HepG2 (cell line): ENCODE results near the gene FAM174C. TPM values are rescaled to one million over a fixed set of nuclear protein-coding genes. Genes with fewer than 3 reads are reported as not detected.

ENCODE experiments used
- ATF7 ChIP-seq, 2 experiments: fragments of 450-650 bp in 1 of 2; sonication (generic) in 1 of 2; formaldehyde crosslinking in 1 of 2; IDR thresholded peaks; 2 replicates each; pipeline versions ENCODE4 v1.4.0 to v1.6.1; 2016 to 2020; ENCODE audit warnings: antibody characterized with exemption in 1 of 2, mild to moderate bottlenecking in 1 of 2, missing genetic modification reagents in 1 of 2
- KDM4B ChIP-seq: sonication (generic); formaldehyde crosslinking; IDR thresholded peaks from 2 replicates; pipeline ENCODE4 v1.4.0; 2020; ENCODE audit warnings: missing genetic modification reagents
- LCORL ChIP-seq, 2 experiments: fragments of 450-650 bp in 1 of 2; sonication (generic) in 1 of 2; formaldehyde crosslinking in 1 of 2; IDR thresholded peaks; 2 replicates each; pipeline versions ENCODE4 v1.5.0 to v1.6.1; 2017 to 2020; ENCODE audit warnings: antibody characterized with exemption in 1 of 2, missing genetic modification reagents in 1 of 2
- NPAS2 ChIP-seq: sonication (generic); formaldehyde crosslinking; IDR thresholded peaks from 2 replicates; pipeline ENCODE4 v1.8.0; 2022; ENCODE audit warnings: mild to moderate bottlenecking, missing genetic modification reagents, borderline replicate concordance
- PITX1 ChIP-seq: sonication (generic); formaldehyde crosslinking; IDR thresholded peaks from 2 replicates; pipeline ENCODE4 v1.5.1; 2020; ENCODE audit warnings: mild to moderate bottlenecking, missing genetic modification reagents
- PTBP1 ChIP-seq: fragments of 200-400 bp; formaldehyde crosslinking; IDR thresholded peaks from 2 replicates; pipeline ENCODE4 v1.6.1; 2018; ENCODE audit warnings: low read length, low read depth; ENCODE audit not compliant: poor library complexity, severe bottlenecking
- RFX5 ChIP-seq: IDR thresholded peaks from 2 replicates; pipeline ENCODE4 v1.6.1; 2011; ENCODE audit warnings: low read depth, low read length, improper control_type of control experiment
- SMYD3 ChIP-seq: sonication (generic); formaldehyde crosslinking; IDR thresholded peaks from 2 replicates; pipeline ENCODE4 v1.8.1; 2023; ENCODE audit warnings: mild to moderate bottlenecking, missing genetic modification reagents
- SP4 ChIP-seq: sonication (generic); formaldehyde crosslinking; IDR thresholded peaks from 2 replicates; pipeline ENCODE4 v1.8.1; 2023; ENCODE audit warnings: mild to moderate bottlenecking, missing genetic modification reagents
- SRY ChIP-seq: sonication (generic); formaldehyde crosslinking; IDR thresholded peaks from 2 replicates; pipeline ENCODE4 v1.8.0; 2022; ENCODE audit warnings: mild to moderate bottlenecking, missing genetic modification reagents
- THAP7 ChIP-seq: sonication (generic); formaldehyde crosslinking; IDR thresholded peaks from 2 replicates; pipeline ENCODE4 v1.8.1; 2023; ENCODE audit warnings: mild to moderate bottlenecking, missing genetic modification reagents
- ZHX1 ChIP-seq: sonication (generic); formaldehyde crosslinking; IDR thresholded peaks from 2 replicates; pipeline ENCODE4 v1.8.1; 2022; ENCODE audit warnings: low read depth, mild to moderate bottlenecking, missing genetic modification reagents
- ZNF136 ChIP-seq: sonication (generic); formaldehyde crosslinking; IDR thresholded peaks from 2 replicates; pipeline ENCODE4 v1.8.1; 2022; ENCODE audit warnings: low read depth, mild to moderate bottlenecking, moderate library complexity, missing genetic modification reagents
- ZNF292 ChIP-seq: sonication (generic); formaldehyde crosslinking; IDR thresholded peaks from 2 replicates; pipeline ENCODE4 v1.8.1; 2022; ENCODE audit warnings: mild to moderate bottlenecking, low read depth, missing genetic modification reagents, borderline replicate concordance
- ZNF296 ChIP-seq: sonication (generic); formaldehyde crosslinking; conservative IDR thresholded peaks from 2 replicates; pipeline ENCODE4 v1.5.0; 2020; ENCODE audit warnings: mild to moderate bottlenecking, missing genetic modification reagents
- ZNF441 ChIP-seq: sonication (generic); formaldehyde crosslinking; IDR thresholded peaks from 2 replicates; pipeline ENCODE4 v1.7.0; 2021; ENCODE audit warnings: missing genetic modification reagents, borderline replicate concordance
- ZNF550 ChIP-seq: sonication (generic); formaldehyde crosslinking; IDR thresholded peaks from 2 replicates; pipeline ENCODE4 v1.4.0; 2020; ENCODE audit warnings: mild to moderate bottlenecking, missing genetic modification reagents, borderline replicate concordance
- polyA plus RNA-seq, 8 experiments: library from polyadenylated mRNA; depleted of rRNA in 3 of 8; stranded (reverse) in 7 of 8; unstranded in 1 of 8; fragments of >200 nt; fragmentation: Illumina TruSeq in 4 of 8; extraction: Trizol in 4 of 8; gene quantifications; 2 replicates each; pipeline versions ENCODE4 v1.2.1 to v1.2.3, GENCODE V29; 2011 to 2016; ENCODE audit warnings: low read depth in 4 of 8, missing spikeins in 1 of 8, mixed read lengths in 1 of 8; ENCODE audit not compliant: insufficient read depth in 1 of 8
- total RNA-seq, 5 experiments: library from RNA; depleted of rRNA; stranded (reverse); fragments of >200 nt; fragmentation: Illumina TruSeq; extraction: Trizol; gene quantifications; 2 replicates each; pipeline ENCODE4 v1.2.3, GENCODE V29; 2016; ENCODE audit warnings: low read depth in 1 of 5
- TF ChIP-seq, protein P1 (sequence below): sonication (generic); formaldehyde crosslinking; IDR thresholded peaks from 2 replicates; pipeline ENCODE4 v1.4.0; 2020; ENCODE audit warnings: missing genetic modification reagents, mild to moderate bottlenecking, borderline replicate concordance
- TF ChIP-seq, protein P2 (sequence below): sonication (generic); formaldehyde crosslinking; IDR thresholded peaks from 2 replicates; pipeline ENCODE4 v1.5.1; 2020; ENCODE audit warnings: missing genetic modification reagents, mild to moderate bottlenecking, borderline replicate concordance

The FAM174C gene
- total and polyA plus RNA-seq, 2 of the 13 experiments (the other 11 are each of a cell fraction or from before 2014, with no cell fraction given), result 19.5 to 31.3 TPM

- TF ChIP-seq, protein P1, sequence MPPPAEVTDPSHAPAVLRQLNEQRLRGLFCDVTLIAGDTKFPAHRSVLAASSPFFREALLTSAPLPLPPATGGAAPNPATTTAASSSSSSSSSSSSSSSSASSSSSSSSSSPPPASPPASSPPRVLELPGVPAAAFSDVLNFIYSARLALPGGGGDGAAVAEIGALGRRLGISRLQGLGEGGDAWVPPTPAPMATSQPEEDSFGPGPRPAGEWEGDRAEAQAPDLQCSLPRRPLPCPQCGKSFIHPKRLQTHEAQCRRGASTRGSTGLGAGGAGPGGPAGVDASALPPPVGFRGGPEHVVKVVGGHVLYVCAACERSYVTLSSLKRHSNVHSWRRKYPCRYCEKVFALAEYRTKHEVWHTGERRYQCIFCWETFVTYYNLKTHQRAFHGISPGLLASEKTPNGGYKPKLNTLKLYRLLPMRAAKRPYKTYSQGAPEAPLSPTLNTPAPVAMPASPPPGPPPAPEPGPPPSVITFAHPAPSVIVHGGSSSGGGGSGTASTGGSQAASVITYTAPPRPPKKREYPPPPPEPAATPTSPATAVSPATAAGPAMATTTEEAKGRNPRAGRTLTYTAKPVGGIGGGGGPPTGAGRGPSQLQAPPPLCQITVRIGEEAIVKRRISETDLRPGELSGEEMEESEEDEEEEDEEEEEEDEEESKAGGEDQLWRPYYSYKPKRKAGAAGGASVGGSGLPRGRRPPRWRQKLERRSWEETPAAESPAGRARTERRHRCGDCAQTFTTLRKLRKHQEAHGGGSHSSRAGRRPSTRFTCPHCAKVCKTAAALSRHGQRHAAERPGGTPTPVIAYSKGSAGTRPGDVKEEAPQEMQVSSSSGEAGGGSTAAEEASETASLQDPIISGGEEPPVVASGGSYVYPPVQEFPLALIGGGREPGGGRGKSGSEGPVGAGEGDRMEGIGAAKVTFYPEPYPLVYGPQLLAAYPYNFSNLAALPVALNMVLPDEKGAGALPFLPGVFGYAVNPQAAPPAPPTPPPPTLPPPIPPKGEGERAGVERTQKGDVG (CRISPR knock-in tag), result peak; percentile 44; the same call in 1 of the 2 replicates
- TF ChIP-seq LCORL (IDR thresholded peaks at IDR 0.05) (peak; percentile 74; the same call in 1 of the 2 replicates), LCORL (CRISPR knock-in tag; IDR thresholded peaks at IDR 0.05) (peak; percentile 99), NPAS2 (CRISPR knock-in tag) (no peak), SRY (0 out of 2 replicates have a peak, but pooled peaks have one; percentile 55), ZNF296 (CRISPR knock-in tag) (no peak; the same call in 1 of the 2 replicates), ZNF550 (CRISPR knock-in tag) (0 out of 2 replicates have a peak, but pooled peaks have one; percentile 70), ZNF292 (CRISPR knock-in tag) (peak; percentile 91; the same call in 1 of the 2 replicates), ATF7 (IDR thresholded peaks at IDR 0.05) (peak; percentile 73), ATF7 (CRISPR knock-in tag; IDR thresholded peaks at IDR 0.05) (peak; percentile 98), ZNF136 (CRISPR knock-in tag) (peak; percentile 79; the same call in 1 of the 2 replicates), PTBP1 (no peak), SMYD3 (CRISPR knock-in tag) (no peak), PITX1 (0 out of 2 replicates have a peak, but pooled peaks have one; percentile 43), THAP7 (CRISPR knock-in tag) (no peak), ZHX1 (CRISPR knock-in tag) (0 out of 2 replicates have a peak, but pooled peaks have one; percentile 19), SP4 (CRISPR knock-in tag) (peak; percentile 69), RFX5 (no peak), KDM4B (CRISPR knock-in tag) (no peak), ZNF441 (CRISPR knock-in tag) (peak; percentile 33; the same call in 1 of the 2 replicates)
- TF ChIP-seq, protein P2, sequence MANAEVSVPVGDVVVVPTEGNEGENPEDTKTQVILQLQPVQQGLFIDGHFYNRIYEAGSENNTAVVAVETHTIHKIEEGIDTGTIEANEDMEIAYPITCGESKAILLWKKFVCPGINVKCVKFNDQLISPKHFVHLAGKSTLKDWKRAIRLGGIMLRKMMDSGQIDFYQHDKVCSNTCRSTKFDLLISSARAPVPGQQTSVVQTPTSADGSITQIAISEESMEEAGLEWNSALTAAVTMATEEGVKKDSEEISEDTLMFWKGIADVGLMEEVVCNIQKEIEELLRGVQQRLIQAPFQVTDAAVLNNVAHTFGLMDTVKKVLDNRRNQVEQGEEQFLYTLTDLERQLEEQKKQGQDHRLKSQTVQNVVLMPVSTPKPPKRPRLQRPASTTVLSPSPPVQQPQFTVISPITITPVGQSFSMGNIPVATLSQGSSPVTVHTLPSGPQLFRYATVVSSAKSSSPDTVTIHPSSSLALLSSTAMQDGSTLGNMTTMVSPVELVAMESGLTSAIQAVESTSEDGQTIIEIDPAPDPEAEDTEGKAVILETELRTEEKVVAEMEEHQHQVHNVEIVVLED (CRISPR knock-in tag), result no peak
Measured at GRCh38 chr19:1264801-1265614, 10.3 kb upstream of the FAM174C start (continued).
